HG03097 (cell line): ENCODE measurements around the gene ARL5A.
A peak's percentile ranks its signal among the peaks of the same experiment; 100 is the strongest.
"Not testable (repeated sequence)": the region's sequence is repeated elsewhere in the genome, so short reads cannot be mapped to it uniquely, and the experiment has no call there.

Experiments
- ATAC-seq: cut with Tn5 transposase; IDR thresholded peaks from one replicate; pipeline ENCODE4 v1.9.1; 2021; ENCODE audit not compliant: unreplicated experiment, low FRiP score

The ARL5A gene

GRCh38 chr2:151828143-151828889 lies at the start of gene ARL5A:
TSS of gene ARL5A (minus strand) at chr2:151828421. CDS start at chr2:151828176, 245 bp downstream.
- ATAC-seq: peak; percentile 94

- not testable (repeated sequence) for ATAC-seq
Measured at GRCh38 chr2:151875631-151876030, 47.4 kb upstream of the ARL5A start.

GRCh38 chr2:151872463-151872862 lies 44.2 kb upstream of the ARL5A start:
- ATAC-seq: no peak

GRCh38 chr2:151869291-151869690 lies 41.1 kb upstream of the ARL5A start:
- ATAC-seq: no peak

- ATAC-seq: peak; percentile 100
Measured at GRCh38 chr2:151862700-151863099, 34.5 kb upstream of the ARL5A start.

GRCh38 chr2:151861174-151861573 lies 33.0 kb upstream of the ARL5A start:
- ATAC-seq: no peak

- ATAC-seq: no peak
Measured at GRCh38 chr2:151860613-151861146, 32.5 kb upstream of the ARL5A start.

- ATAC-seq: no peak
Measured at GRCh38 chr2:151860210-151860609, 32.0 kb upstream of the ARL5A start.

GRCh38 chr2:151857650-151858049 lies 29.4 kb upstream of the ARL5A start:
- ATAC-seq: no peak

GRCh38 chr2:151855111-151855510 lies 26.9 kb upstream of the ARL5A start:
- no peak for ATAC-seq

GRCh38 chr2:151853070-151853758 lies 25.0 kb upstream of the ARL5A start:
- no peak for ATAC-seq

GRCh38 chr2:151852260-151853069 lies 24.2 kb upstream of the ARL5A start:
- ATAC-seq: no peak

- no peak for ATAC-seq
Measured at GRCh38 chr2:151851761-151852160, 23.5 kb upstream of the ARL5A start.

- no peak for ATAC-seq
Measured at GRCh38 chr2:151849413-151850010, 21.3 kb upstream of the ARL5A start.

- ATAC-seq: no peak
Measured at GRCh38 chr2:151845884-151846283, 17.7 kb upstream of the ARL5A start.

GRCh38 chr2:151845481-151845880 lies 17.3 kb upstream of the ARL5A start:
- no peak for ATAC-seq

GRCh38 chr2:151844211-151844896 lies 16.1 kb upstream of the ARL5A start:
- ATAC-seq: no peak

GRCh38 chr2:151843691-151844061 lies 15.5 kb upstream of the ARL5A start:
- no peak for ATAC-seq

- no peak for ATAC-seq
Measured at GRCh38 chr2:151842830-151843690, 14.8 kb upstream of the ARL5A start.
